T-helper 17 cell (primary cell): ENCODE results near the gene RAB36. TPM values are rescaled to one million over a fixed set of nuclear protein-coding genes. Genes with fewer than 3 reads are reported as not detected.

Experiments used
- ATAC-seq: fragments of 150-1000 bp; cut with Tn5 transposase; 2 replicates; pipeline ENCODE4 v1.10.0; 2021; ENCODE audit warnings: mild to moderate bottlenecking, moderate library complexity
- DNase-seq, 3 donors: peaks; one replicate each; pipeline versions ENCODE4 v3.0.0 to v3.0.0-alpha.2; 2020 to 2021
- H3K9me3 ChIP-seq: one replicate; pipeline ENCODE4 v1.7.0; 2013; ENCODE audit warnings: low read length, mild to moderate bottlenecking; ENCODE audit not compliant: control insufficient read depth, poor library complexity, severe bottlenecking
- H3K27ac Mint-ChIP-seq: one replicate; pipeline ENCODE4 v1.8.0; 2022; ENCODE audit warnings: mild to moderate bottlenecking, moderate library complexity, mixed read lengths
- H3K27me3 Mint-ChIP-seq: one replicate; pipeline ENCODE4 v1.8.0; 2022; ENCODE audit warnings: mixed read lengths
- H3K36me3 Mint-ChIP-seq: one replicate; pipeline ENCODE4 v1.8.0; 2022; ENCODE audit warnings: low read depth, mixed read lengths
- H3K4me1 Mint-ChIP-seq: one replicate; pipeline ENCODE4 v1.8.0; 2022; ENCODE audit warnings: mild to moderate bottlenecking, mixed read lengths
- H3K4me3 Mint-ChIP-seq: one replicate; pipeline ENCODE4 v1.8.0; 2022; ENCODE audit warnings: mild to moderate bottlenecking, moderate library complexity, mixed read lengths
- total RNA-seq, 4 donors: library from RNA in 2 of 4; stranded (reverse) in 2 of 4; gene quantifications; one replicate each; pipeline ENCODE4 v1.2.3 and lab custom pipeline; 2022 to 2026

Gene RAB36
- total RNA-seq, 2 donors from 2014 or later: 1.1 to 2.4 TPM

DNA sequence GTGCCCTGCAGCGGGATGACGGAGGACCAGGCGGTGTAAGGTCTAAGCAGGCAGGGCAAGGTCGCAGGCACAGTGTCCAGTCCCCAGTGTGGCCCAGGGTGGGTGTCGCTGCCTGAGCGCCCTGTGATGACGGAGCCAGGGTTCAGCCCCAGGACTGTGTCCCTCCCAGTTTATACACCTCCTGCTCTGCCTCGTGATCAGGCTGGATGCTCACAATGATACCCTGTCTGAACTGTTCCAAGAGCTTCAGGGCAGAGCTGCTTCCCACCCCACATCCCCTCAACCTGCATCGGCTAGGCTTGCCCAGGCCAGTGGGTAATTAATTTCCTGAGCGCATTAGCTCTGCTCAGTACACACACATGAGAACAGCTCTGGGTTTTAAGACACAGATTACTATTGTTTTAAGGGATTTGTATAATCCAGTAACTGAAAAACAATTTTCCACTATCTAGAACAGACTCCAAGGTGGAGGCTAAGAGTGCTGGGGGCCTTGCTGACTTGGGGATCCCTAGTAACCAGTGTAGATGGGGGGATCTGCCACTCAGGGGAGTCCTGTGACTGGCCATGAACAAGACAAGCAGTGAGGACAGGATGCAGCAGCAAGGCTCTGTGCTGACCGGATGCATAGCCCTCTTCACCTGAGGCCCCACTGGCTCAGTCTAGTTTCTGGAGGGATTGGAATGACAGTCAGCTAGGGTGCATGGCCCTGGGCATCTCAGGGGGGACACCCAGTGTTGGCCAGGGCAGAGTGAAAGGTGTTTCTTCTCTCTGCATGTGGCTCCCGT lies 40.9 kb upstream of the RAB36 start:
- Mint-ChIP-seq H3K4me1 (no peaks in the 10 kb centered on the region), H3K36me3 (no peaks in the 10 kb centered on the region), H3K4me3 (no peak overlapping the region), H3K27me3 (no peaks in the 10 kb centered on the region), H3K27ac (no peak overlapping the region)
- ATAC-seq (no peak), DNase-seq (no peak)
- no peaks in the 10 kb centered on the region for H3K9me3 ChIP-seq

DNA sequence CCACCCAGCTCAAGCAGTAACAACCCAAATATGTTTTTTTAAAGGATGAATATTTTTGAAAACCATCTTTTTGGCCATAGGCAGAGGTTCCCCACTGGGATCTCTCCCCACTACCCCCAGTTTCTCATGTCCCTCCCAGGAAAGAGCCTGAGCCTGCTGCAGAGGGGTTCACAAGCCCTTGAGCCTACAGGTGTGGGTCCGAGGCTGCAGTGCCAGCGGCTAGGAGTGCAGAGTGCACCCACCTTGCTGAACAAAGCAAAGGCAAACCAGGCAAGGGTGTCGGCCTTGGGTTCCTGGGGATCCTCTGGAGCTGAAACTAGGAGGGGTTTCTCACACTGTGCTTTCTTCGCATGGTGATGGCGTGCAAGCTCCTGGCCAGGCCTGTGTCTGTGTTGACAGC lies 40.0 kb upstream of the RAB36 start:
- Mint-ChIP-seq H3K4me3 (no peak overlapping the region), H3K36me3 (no peaks in the 10 kb centered on the region), H3K27ac (no peak overlapping the region), H3K4me1 (no peaks in the 10 kb centered on the region), H3K27me3 (no peaks in the 10 kb centered on the region)
- no peaks in the 10 kb centered on the region for H3K9me3 ChIP-seq
- no peak for ATAC-seq
- no peak for DNase-seq

DNA sequence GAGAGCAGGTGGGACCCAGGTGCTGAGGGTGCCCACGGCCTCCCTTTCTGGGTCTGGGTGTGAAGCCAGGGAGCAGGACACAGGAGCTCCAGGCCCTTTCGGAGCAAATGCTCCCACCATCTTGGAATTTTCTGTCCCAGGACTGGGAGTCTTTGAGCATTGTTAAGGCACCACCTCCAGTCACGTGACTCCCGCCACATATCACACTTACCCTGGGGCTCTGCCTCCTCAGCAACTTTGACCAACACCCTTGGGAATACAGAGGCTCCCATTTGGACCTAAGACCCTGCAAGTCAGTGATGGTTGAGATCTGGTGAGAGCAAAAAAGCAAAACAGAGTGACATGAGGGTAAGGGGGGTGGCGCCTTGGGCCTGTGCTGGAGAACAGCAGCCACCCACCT lies 39.4 kb upstream of the RAB36 start:
- DNase-seq (no peak), ATAC-seq (no peak)
- H3K9me3 ChIP-seq: no peaks in the 10 kb centered on the region
- no peak overlapping the region for H3K4me3 Mint-ChIP-seq
- no peaks in the 10 kb centered on the region for H3K27me3 Mint-ChIP-seq
- no peaks in the 10 kb centered on the region for H3K4me1 Mint-ChIP-seq
- no peaks in the 10 kb centered on the region for H3K36me3 Mint-ChIP-seq
- H3K27ac Mint-ChIP-seq: no peak overlapping the region

DNA sequence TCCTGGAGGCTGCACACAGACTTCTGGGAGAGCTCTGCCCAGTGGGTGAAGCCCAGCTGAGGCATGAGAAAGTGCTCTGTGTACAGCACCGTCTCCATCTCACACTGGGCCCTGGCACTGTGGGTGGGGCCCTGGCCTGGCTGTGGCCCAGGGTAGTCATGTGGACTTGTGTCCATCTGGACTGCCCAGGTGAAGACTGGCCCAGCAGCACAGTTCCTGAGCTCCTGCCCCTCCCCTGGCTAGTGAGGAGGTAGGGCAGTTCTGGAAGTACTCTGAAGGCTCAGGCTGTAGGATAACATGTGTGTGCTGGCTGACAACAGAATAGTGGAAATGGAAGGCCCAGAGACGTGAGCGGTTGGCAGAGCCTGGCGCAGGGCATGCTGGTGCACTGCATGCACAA lies 38.9 kb upstream of the RAB36 start:
- DNase-seq (no peak), ATAC-seq (no peak)
- H3K27me3 Mint-ChIP-seq: no peaks in the 10 kb centered on the region
- H3K9me3 ChIP-seq: no peaks in the 10 kb centered on the region
- no peaks in the 10 kb centered on the region for H3K4me1 Mint-ChIP-seq
- H3K4me3 Mint-ChIP-seq: no peak overlapping the region
- no peak overlapping the region for H3K27ac Mint-ChIP-seq
- no peaks in the 10 kb centered on the region for H3K36me3 Mint-ChIP-seq

DNA sequence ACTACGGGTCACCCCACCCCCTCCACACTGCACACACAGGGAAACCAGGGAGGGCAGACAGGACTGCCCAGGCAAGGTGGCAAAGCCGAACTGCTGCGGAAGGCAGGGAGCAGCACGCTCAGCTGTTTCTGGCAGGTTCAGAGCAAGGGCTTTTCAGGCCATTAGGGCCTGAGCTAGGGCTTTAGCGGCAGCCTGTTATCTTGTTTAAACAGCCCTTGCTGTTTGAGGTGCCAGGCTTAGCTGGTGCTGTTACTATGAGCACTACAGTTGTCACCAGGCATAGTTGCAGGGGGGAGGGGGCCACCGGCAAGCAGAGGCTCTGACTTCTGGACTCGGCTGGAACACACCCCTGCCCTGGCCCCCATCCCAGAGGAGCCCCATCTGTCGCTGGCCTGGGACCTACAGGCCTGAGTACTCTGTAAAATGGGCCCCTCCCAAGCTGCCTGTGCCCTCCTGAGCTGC lies 38.3 kb upstream of the RAB36 start:
- Mint-ChIP-seq H3K4me3 (no peak overlapping the region), H3K36me3 (no peaks in the 10 kb centered on the region), H3K27me3 (no peaks in the 10 kb centered on the region), H3K4me1 (no peaks in the 10 kb centered on the region), H3K27ac (no peak overlapping the region)
- ATAC-seq (no peak), DNase-seq (no peak)
- H3K9me3 ChIP-seq: no peaks in the 10 kb centered on the region

DNA sequence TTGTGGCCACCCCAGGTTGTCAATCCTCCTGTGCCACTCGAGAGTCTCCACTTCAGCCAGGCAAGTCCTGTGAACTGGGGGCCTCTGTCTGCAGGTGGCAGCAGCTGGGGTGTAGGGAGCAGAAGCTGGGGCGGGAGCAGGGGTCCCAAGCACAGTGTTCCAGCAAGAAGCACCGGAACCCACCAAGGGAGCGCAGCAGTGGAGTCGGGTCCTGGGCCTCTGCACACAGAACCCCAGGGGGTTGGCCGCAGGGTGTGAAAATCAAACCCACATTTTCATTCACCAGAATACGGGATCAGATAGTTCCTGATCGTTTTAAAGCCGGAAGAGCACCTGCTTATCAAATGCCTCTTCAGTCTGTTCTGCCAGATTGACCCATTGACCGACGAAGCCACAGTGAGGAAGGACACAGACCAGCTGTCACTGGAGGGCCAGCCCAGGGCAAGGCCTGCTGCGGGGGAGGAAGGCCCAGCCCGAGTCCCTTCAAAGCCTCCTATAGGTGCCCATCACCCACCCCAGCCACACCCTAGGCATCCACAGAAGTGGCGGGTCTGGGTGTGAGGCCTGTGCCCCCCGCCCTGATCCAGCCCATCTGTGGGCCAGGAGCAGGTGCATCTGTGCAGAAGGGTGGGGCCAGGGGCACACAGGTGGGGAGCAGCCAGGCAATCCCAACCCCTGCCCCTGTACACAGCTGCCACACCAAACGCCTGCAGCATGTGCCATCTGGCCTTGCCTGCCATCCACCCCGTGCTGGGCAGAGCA lies 37.6 kb upstream of the RAB36 start:
- Mint-ChIP-seq H3K27me3 (no peaks in the 10 kb centered on the region), H3K4me3 (no peak overlapping the region), H3K4me1 (no peaks in the 10 kb centered on the region), H3K27ac (no peak overlapping the region), H3K36me3 (no peaks in the 10 kb centered on the region)
- DNase-seq: no peak
- ATAC-seq: no peak
- H3K9me3 ChIP-seq: no peaks in the 10 kb centered on the region

DNA sequence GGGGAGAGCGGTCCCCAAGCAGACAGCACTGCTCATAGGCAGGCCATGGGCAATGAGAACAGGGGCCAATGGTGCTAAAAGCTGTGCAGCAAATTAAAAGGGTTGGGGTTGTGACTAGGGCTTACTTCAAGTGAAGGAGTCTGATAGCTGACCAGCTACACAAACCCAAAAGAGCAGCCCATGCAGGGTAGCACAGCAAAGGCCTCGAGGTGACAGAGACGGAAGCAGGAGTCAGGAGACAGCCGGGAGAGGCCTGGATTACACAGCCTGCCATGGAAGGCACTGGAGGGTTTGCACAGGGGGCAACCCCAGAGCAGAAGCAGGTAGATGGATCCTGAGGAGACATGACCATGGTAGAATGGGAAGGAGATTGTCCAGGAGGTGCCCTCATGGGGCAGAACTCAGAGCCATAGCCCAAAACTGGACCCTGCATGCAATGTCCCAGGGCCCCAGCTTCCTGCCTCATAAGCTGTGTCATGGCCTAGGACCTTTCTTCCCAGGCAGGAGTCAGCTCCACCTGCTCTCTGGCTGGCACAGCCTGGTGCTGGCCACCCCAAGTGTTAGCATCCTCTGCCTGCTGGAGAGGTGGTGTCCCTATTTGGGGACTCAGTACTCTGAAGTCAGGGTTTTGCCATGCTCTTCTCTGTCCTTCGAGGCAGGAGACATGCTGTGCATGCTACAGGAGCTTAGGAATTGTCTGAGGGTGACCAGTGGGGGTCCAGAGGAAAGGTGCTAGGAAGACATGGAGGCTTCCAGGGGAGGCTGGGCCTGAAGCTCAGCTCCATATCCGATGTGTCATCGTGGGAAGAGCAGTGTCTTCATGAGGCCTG lies 36.8 kb upstream of the RAB36 start:
- Mint-ChIP-seq H3K4me1 (no peaks in the 10 kb centered on the region), H3K27me3 (no peaks in the 10 kb centered on the region), H3K4me3 (no peak overlapping the region), H3K36me3 (no peaks in the 10 kb centered on the region), H3K27ac (no peak overlapping the region)
- ATAC-seq (no peak), DNase-seq (no peak)
- no peaks in the 10 kb centered on the region for H3K9me3 ChIP-seq

DNA sequence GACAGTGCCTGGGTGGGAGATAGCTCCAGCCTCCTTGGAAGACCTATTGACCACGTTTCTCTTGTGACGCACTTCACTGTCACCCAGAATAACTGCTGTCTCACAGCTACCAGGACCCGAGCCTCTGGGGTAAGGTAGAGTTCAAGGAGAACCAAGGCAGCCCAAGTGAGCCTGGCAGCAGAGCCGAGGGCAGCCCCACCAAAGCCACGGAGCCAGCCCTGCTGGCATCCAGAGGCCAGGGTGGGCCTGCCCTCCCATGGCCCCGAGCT lies 36.3 kb upstream of the RAB36 start:
- Mint-ChIP-seq H3K4me3 (no peak overlapping the region), H3K36me3 (no peaks in the 10 kb centered on the region), H3K27me3 (no peaks in the 10 kb centered on the region), H3K27ac (no peak overlapping the region), H3K4me1 (no peaks in the 10 kb centered on the region)
- ATAC-seq (no peak), DNase-seq (no peak)
- H3K9me3 ChIP-seq: no peaks in the 10 kb centered on the region

DNA sequence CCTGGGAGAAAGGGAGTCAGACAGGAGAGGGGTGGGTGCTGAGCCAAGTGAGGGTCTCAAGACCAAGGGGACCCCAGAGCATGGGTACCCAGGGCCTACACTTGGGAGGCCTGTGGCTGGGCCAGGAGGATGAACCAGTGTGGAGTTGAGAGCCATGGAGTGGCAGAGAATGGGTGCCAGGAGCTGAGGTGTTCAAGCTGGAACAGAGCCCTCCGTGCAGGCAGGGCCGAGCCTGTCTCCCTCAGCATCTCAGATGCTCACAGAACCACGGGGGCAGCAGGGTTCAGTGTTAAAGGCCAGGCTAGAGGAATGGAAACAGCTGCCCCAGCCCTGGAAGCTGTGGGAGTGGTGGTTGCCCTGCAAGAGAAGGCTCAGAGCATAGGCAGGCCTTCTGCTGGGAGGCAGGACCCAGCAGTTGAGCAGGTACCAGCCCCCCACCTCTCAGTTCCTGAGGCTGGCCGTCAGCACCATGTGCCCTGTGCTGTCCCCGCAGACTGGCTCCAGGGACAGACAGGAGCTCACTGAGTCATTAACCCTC lies 35.8 kb upstream of the RAB36 start:
- H3K4me1 Mint-ChIP-seq: no peaks in the 10 kb centered on the region
- no peak overlapping the region for H3K27ac Mint-ChIP-seq
- H3K36me3 Mint-ChIP-seq: no peaks in the 10 kb centered on the region
- DNase-seq (no peak), ATAC-seq (no peak)
- H3K27me3 Mint-ChIP-seq: no peaks in the 10 kb centered on the region
- no peaks in the 10 kb centered on the region for H3K9me3 ChIP-seq
- no peak overlapping the region for H3K4me3 Mint-ChIP-seq

DNA sequence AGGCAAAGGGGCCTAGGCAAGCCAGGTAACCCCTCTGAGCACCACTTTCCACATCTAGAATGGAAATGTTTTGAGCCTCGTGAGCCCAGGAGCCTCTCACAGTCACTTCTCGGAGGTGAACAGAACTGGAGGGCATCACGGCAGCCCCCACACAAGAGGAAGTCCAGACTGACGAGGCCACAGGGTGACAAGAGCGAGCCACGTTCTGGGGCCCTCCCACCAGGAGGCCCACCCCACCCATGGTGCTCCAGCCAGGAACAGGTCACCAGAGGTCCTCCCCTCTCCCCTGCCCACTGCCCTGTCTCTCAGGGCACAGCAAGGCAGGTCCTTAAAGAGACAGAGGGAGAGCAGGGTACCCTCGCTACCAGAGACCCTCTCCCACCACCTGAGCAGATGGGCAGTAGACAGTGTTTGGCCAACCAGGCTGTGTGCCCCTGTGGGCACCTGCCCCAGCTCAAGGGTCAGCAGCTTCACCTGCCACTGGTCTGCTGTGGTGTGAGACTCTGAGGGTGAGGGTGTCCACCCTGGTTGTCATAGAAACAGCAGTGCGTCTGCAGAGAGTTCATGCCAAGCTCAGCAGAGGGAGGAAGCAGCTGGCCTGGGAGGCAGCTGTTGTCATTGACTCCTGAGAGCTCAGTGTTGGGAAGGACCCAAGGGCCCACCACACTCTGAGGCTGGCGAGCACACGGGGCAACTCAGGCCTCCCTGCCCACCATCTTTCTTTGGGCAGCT lies 34.9 kb upstream of the RAB36 start:
- Mint-ChIP-seq H3K36me3 (no peaks in the 10 kb centered on the region), H3K4me1 (no peaks in the 10 kb centered on the region), H3K27me3 (no peaks in the 10 kb centered on the region), H3K27ac (no peak overlapping the region), H3K4me3 (no peak overlapping the region)
- H3K9me3 ChIP-seq: no peaks in the 10 kb centered on the region
- DNase-seq (no peak), ATAC-seq (no peak)

DNA sequence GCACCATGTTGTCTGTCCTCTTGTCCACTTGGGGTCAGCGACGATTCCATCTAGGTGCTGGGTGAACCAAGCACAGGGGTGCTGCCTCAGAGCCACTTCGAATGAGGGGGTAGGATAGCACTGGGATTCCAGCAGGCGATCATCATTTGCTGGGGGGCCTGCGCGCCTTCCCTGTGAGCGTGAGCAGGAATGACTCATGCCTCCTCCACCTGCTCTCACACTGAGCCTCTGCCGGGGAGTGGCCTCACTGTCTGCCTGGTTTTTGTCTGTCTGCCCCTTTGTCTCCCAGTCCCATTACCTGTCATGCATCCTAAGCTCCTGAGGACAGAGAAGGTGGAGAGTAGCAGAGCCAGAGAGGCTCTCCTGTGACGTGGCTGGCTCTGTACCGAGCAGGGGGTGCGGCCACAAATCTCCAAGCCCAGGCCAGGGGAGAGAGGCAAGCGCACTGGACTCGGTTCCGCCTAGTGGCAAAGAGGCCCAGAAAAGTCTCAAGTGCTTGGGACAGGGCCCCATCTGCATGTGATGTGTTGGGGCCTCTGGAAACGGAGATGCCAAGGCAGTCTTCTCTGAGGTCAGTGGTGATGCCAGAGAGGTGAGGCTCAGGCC lies 34.3 kb upstream of the RAB36 start:
- ATAC-seq: no peak
- Mint-ChIP-seq H3K27ac (no peak overlapping the region), H3K4me1 (no peaks in the 10 kb centered on the region), H3K27me3 (no peaks in the 10 kb centered on the region), H3K36me3 (peaks cover under 1% of the 10 kb centered on the region), H3K4me3 (no peak overlapping the region)
- no peaks in the 10 kb centered on the region for H3K9me3 ChIP-seq
- DNase-seq: no peak

DNA sequence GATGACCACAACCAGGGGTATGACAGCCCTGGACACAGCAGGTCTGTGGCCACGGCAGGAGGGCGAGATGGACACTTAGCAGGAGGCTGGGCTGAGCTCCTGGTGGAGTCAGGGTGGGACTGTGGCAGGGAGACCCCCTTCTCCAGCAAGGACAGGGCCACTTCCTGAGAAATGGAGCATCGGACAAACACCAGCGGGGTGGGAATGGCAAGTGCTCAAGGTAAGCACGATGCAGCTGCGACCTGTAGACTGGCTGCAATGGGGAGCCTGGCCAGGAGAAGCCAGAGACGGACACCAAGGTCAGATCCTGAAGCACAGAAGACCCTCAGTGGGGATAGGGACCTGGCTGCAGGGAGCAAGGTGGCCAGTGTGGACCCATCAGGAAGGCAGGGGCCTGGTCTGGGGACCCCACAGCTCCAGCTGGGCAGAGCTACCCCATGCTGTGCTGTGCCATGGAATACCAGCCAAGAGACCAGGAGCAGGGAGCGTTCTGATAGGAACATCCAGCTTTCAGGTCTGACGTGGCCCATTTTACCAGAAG lies 32.7 kb upstream of the RAB36 start:
- H3K4me1 Mint-ChIP-seq: no peaks in the 10 kb centered on the region
- H3K9me3 ChIP-seq: no peaks in the 10 kb centered on the region
- DNase-seq (no peak), ATAC-seq (no peak)
- H3K27ac Mint-ChIP-seq: no peak overlapping the region
- no peak overlapping the region for H3K4me3 Mint-ChIP-seq
- no peaks in the 10 kb centered on the region for H3K27me3 Mint-ChIP-seq
- H3K36me3 Mint-ChIP-seq: peaks cover 2% of the 10 kb centered on the region
